CD8-positive, alpha-beta memory T cell (primary cell): ENCODE data around the gene LCN9. TPM values are rescaled to one million over a fixed set of nuclear protein-coding genes. Genes with fewer than 3 reads are reported as not detected.

ENCODE experiments used
- CTCF ChIA-PET: fragments of 350-600 bp; sonication (Branson Sonifier 250); formaldehyde crosslinking; loops from one replicate; lab custom pipeline; 2021; ENCODE audit warnings: antibody characterized with exemption; lab: Charles Lee
- POLR2A ChIA-PET: fragments of 350-600 bp; sonication (Branson Sonifier 250); formaldehyde crosslinking; loops from one replicate; lab custom pipeline; 2021; ENCODE audit warnings: antibody characterized with exemption; lab: Charles Lee
- DNase-seq, 5 donors: peaks; one replicate each; pipeline versions ENCODE4 v3.0.0 to v3.0.0-alpha.2; 2020 to 2022; ENCODE audit warnings: mixed read lengths in 1 of 5
- H3K27ac ChIP-seq: one replicate; pipeline ENCODE4 v1.7.0; 2013; ENCODE audit warnings: low read depth, mild to moderate bottlenecking, low read length, moderate library complexity
- H3K27me3 ChIP-seq: 2 replicates; pipeline ENCODE4 v1.7.0; 2013; ENCODE audit warnings: low read length, mild to moderate bottlenecking; ENCODE audit not compliant: insufficient read depth, poor library complexity, severe bottlenecking
- H3K36me3 ChIP-seq: 2 replicates; pipeline ENCODE4 v1.7.0; 2013; ENCODE audit warnings: mild to moderate bottlenecking, low read length, moderate library complexity; ENCODE audit not compliant: insufficient read depth
- H3K4me1 ChIP-seq: 2 replicates; pipeline ENCODE4 v1.7.0; 2013; ENCODE audit warnings: mild to moderate bottlenecking, low read length, moderate library complexity; ENCODE audit not compliant: insufficient read depth
- H3K4me3 ChIP-seq: 2 replicates; pipeline ENCODE4 v1.7.0; 2013; ENCODE audit warnings: mild to moderate bottlenecking, low read length
- H3K9me3 ChIP-seq: 2 replicates; pipeline ENCODE4 v1.7.0; 2013; ENCODE audit warnings: mild to moderate bottlenecking, low read length
- H3K27ac Mint-ChIP-seq, 8 donors: one replicate each; pipeline ENCODE4 v1.8.0; 2020 to 2021; ENCODE audit warnings: mixed read lengths in 8 of 8, mild to moderate bottlenecking in 6 of 8, inconsistent platforms in 3 of 8, moderate library complexity in 3 of 8
- H3K27me3 Mint-ChIP-seq, 2 donors: one replicate each; pipeline ENCODE4 v1.8.0; 2020 to 2021; ENCODE audit warnings: mixed read lengths in 2 of 2, mild to moderate bottlenecking in 1 of 2, moderate library complexity in 1 of 2
- H3K36me3 Mint-ChIP-seq, 3 donors: one replicate each; pipeline ENCODE4 v1.8.0; 2020 to 2021; ENCODE audit warnings: mixed read lengths in 3 of 3, inconsistent platforms in 1 of 3, mild to moderate bottlenecking in 1 of 3
- H3K4me1 Mint-ChIP-seq, 3 donors: one replicate each; pipeline ENCODE4 v1.8.0; 2020 to 2021; ENCODE audit warnings: mixed read lengths in 3 of 3, inconsistent platforms in 1 of 3, mild to moderate bottlenecking in 1 of 3
- H3K4me3 Mint-ChIP-seq, 7 donors: one replicate each; pipeline ENCODE4 v1.8.0; 2020 to 2021; ENCODE audit warnings: mixed read lengths in 7 of 7, mild to moderate bottlenecking in 6 of 7, moderate library complexity in 4 of 7, inconsistent platforms in 2 of 7
- H3K9me3 Mint-ChIP-seq, 5 donors: one replicate each; pipeline ENCODE4 v1.8.0; 2020 to 2022; ENCODE audit warnings: mixed read lengths in 5 of 5, mild to moderate bottlenecking in 3 of 5, moderate library complexity in 2 of 5, inconsistent platforms in 1 of 5
- polyA plus RNA-seq: library from polyadenylated mRNA; unstranded; fragments of 300-500 nt; fragmentation: Illumina TruSeq; gene quantifications from one replicate; pipeline ENCODE4 v1.2.3, GENCODE V29; 2021
- total RNA-seq, 2 experiments: library from RNA; stranded (reverse); gene quantifications; one replicate each; pipeline ENCODE4 v1.2.3, GENCODE V29; 2021

LCN9 gene
- total and polyA plus RNA-seq, 3 experiments from 2014 or later = not detected

- Histone ChIP-seq H3K4me3 (no peak overlapping the region), H3K4me1 (no peaks in the 10 kb centered on the region), H3K27me3 (peaks cover 10% of the 10 kb centered on the region), H3K36me3 (no peaks in the 10 kb centered on the region), H3K9me3 (no peaks in the 10 kb centered on the region), H3K27ac (no peak overlapping the region)
- H3K9me3 Mint-ChIP-seq = no peaks in the 10 kb centered on the region
- H3K4me3 Mint-ChIP-seq = peak overlapping the region in 1 of 7 donors; percentile 40
- peak overlapping the region in 1 of 8 donors; percentile 95 for H3K27ac Mint-ChIP-seq
- DNase-seq = no peak
- no peaks in the 10 kb centered on the region for H3K4me1 Mint-ChIP-seq
- ChIA-PET POLR2A (no interaction called here), CTCF (no interaction called here)
- H3K27me3 Mint-ChIP-seq = peaks cover 6 to 10% of the 10 kb centered on the region in 2 donors
- H3K36me3 Mint-ChIP-seq = no peaks in the 10 kb centered on the region
Measured at GRCh38 chr9:135700525-135700924, 37.4 kb downstream of the LCN9 start.

- ChIA-PET CTCF (no interaction called here), POLR2A (no interaction called here)
- Mint-ChIP-seq H3K36me3 (no peaks in the 10 kb centered on the region), H3K27ac (no peak overlapping the region), H3K4me1 (no peaks in the 10 kb centered on the region), H3K27me3 (peaks cover 6 to 10% of the 10 kb centered on the region in 2 donors), H3K4me3 (peak overlapping the region in 1 of 7 donors; percentile 23), H3K9me3 (no peaks in the 10 kb centered on the region)
- Histone ChIP-seq H3K9me3 (no peaks in the 10 kb centered on the region), H3K36me3 (no peaks in the 10 kb centered on the region), H3K4me1 (no peaks in the 10 kb centered on the region), H3K27me3 (peaks cover 10% of the 10 kb centered on the region), H3K27ac (no peak overlapping the region), H3K4me3 (no peak overlapping the region)
- DNase-seq = peak in 1 of 5 donors; percentile 29
Measured at GRCh38 chr9:135701067-135701958, 38.2 kb downstream of the LCN9 start.

- POLR2A ChIA-PET = no interaction called here
- CTCF ChIA-PET = no interaction called here
- H3K27ac Mint-ChIP-seq = no peak within 1 kb of the TSS
Measured at GRCh38 chr9:135701959-135702721, 39.0 kb downstream of the LCN9 start, which contains the start of gene KCNT1. KCNT1 (plus strand) TSS chr9:135702185; CDS start chr9:135702259, 74 bp downstream.

GRCh38 chr9:135703726-135704125, 40.6 kb downstream of the LCN9 start:
- CTCF ChIA-PET = no interaction called here
- POLR2A ChIA-PET = no interaction called here
- Mint-ChIP-seq H3K4me1 (no peaks in the 10 kb centered on the region), H3K27me3 (peaks cover 10% of the 10 kb centered on the region in 2 donors), H3K36me3 (no peaks in the 10 kb centered on the region), H3K4me3 (no peak overlapping the region), H3K27ac (no peak overlapping the region), H3K9me3 (no peaks in the 10 kb centered on the region)
- Histone ChIP-seq H3K9me3 (no peaks in the 10 kb centered on the region), H3K4me3 (no peak overlapping the region), H3K27me3 (peaks cover 10% of the 10 kb centered on the region), H3K4me1 (no peaks in the 10 kb centered on the region), H3K36me3 (no peaks in the 10 kb centered on the region), H3K27ac (no peak overlapping the region)
- no peak for DNase-seq

More at GRCh38 chr9:135701959-135702721, 39.0 kb downstream of the LCN9 start, which contains the start of gene KCNT1:
- Histone ChIP-seq H3K27ac (no peak within 1 kb of the TSS), H3K4me1 (no peaks in the 10 kb centered on the region), H3K36me3 (no peaks in the 10 kb centered on the region), H3K27me3 (peaks cover 10% of the 10 kb centered on the region), H3K4me3 (no peak within 1 kb of the TSS), H3K9me3 (no peaks in the 10 kb centered on the region)
- no peaks in the 10 kb centered on the region for H3K4me1 Mint-ChIP-seq
- DNase-seq = peak in 3 of 5 donors; percentile 37 to 51 (median 50)
- no peaks in the 10 kb centered on the region for H3K9me3 Mint-ChIP-seq
- H3K36me3 Mint-ChIP-seq = no peaks in the 10 kb centered on the region
- peaks cover 8 to 10% of the 10 kb centered on the region in 2 donors for H3K27me3 Mint-ChIP-seq
- H3K4me3 Mint-ChIP-seq = peak within 1 kb of the TSS in 1 of 7 donors; percentile 51

GRCh38 chr9:135704483-135704882, 41.4 kb downstream of the LCN9 start:
- Mint-ChIP-seq H3K9me3 (no peaks in the 10 kb centered on the region), H3K27me3 (peaks cover 10% of the 10 kb centered on the region in 2 donors), H3K27ac (no peak overlapping the region), H3K4me3 (no peak overlapping the region), H3K4me1 (no peaks in the 10 kb centered on the region), H3K36me3 (no peaks in the 10 kb centered on the region)
- no peaks in the 10 kb centered on the region for H3K9me3 ChIP-seq
- no peak for DNase-seq
- ChIA-PET POLR2A (no interaction called here), CTCF (no interaction called here)
- no peaks in the 10 kb centered on the region for H3K4me1 ChIP-seq
- H3K4me3 ChIP-seq = no peak overlapping the region
- H3K27me3 ChIP-seq = peaks cover 10% of the 10 kb centered on the region
- H3K27ac ChIP-seq = no peak overlapping the region
- no peaks in the 10 kb centered on the region for H3K36me3 ChIP-seq

- Histone ChIP-seq H3K4me1 (no peaks in the 10 kb centered on the region), H3K27ac (no peak overlapping the region), H3K9me3 (no peaks in the 10 kb centered on the region), H3K4me3 (no peak overlapping the region), H3K27me3 (peaks cover 10% of the 10 kb centered on the region), H3K36me3 (no peaks in the 10 kb centered on the region)
- H3K36me3 Mint-ChIP-seq = no peaks in the 10 kb centered on the region
- ChIA-PET CTCF (no interaction called here), POLR2A (no interaction called here)
- no peak for DNase-seq
- peaks cover 6 to 10% of the 10 kb centered on the region in 2 donors for H3K27me3 Mint-ChIP-seq
- no peak overlapping the region for H3K27ac Mint-ChIP-seq
- H3K9me3 Mint-ChIP-seq = no peaks in the 10 kb centered on the region
- H3K4me1 Mint-ChIP-seq = no peaks in the 10 kb centered on the region
- no peak overlapping the region for H3K4me3 Mint-ChIP-seq
Measured at GRCh38 chr9:135705376-135705775, 42.3 kb downstream of the LCN9 start.

GRCh38 chr9:135706288-135706687, 43.2 kb downstream of the LCN9 start:
- H3K4me1 ChIP-seq = no peaks in the 10 kb centered on the region
- ChIA-PET POLR2A (no interaction called here), CTCF (no interaction called here)
- H3K36me3 Mint-ChIP-seq = no peaks in the 10 kb centered on the region
- H3K9me3 ChIP-seq = no peaks in the 10 kb centered on the region
- H3K4me1 Mint-ChIP-seq = no peaks in the 10 kb centered on the region
- H3K36me3 ChIP-seq = no peaks in the 10 kb centered on the region
- peaks cover 10% of the 10 kb centered on the region for H3K27me3 ChIP-seq
- no peak overlapping the region for H3K27ac ChIP-seq
- no peak overlapping the region for H3K27ac Mint-ChIP-seq
- H3K9me3 Mint-ChIP-seq = no peaks in the 10 kb centered on the region
- H3K4me3 Mint-ChIP-seq = no peak overlapping the region
- H3K27me3 Mint-ChIP-seq = peaks cover 6 to 10% of the 10 kb centered on the region in 2 donors
- H3K4me3 ChIP-seq = no peak overlapping the region
- no peak for DNase-seq
